ENCODE measurements around the gene SLC13A3. TPM values are rescaled to one million over a fixed set of nuclear protein-coding genes. Genes with fewer than 3 reads are reported as not detected.

Gene SLC13A3
- total and polyA plus RNA-seq, 2 of the 4 experiments (the other 2 are of a cell fraction): 2.5 to 4.2 TPM

GRCh38 chr20:46618316-46619100 lies 32.8 kb downstream of the SLC13A3 start (continued):
- no peak for TF ChIP-seq RAD21 (IDR thresholded peaks at IDR 0.05; ENCODE audit: low read length)

- Histone ChIP-seq H3K9me1 (ENCODE audit: insufficient read depth, low read length) (no peaks in the 10 kb centered on the region; the same call in 1 of the 2 replicates), H2BK20ac (ENCODE audit: low read depth, low read length) (no peak overlapping the region), H4K91ac (ENCODE audit: insufficient read depth, low read depth, low read length) (no peak overlapping the region), H3K14ac (replicated peaks; ENCODE audit: low read depth, low read length) (no peak overlapping the region), H3K56ac (ENCODE audit: extremely low read depth, insufficient read depth, low read length) (no peak overlapping the region), H2AK9ac (replicated peaks; ENCODE audit: low read depth, low read length, poor library complexity) (no peak overlapping the region), H2AK5ac (ENCODE audit: low read depth, low read length) (no peak overlapping the region), H4K5ac (ENCODE audit: low read depth, low read length) (no peak overlapping the region), H2AFZ (replicated peaks; ENCODE audit: low read length, poor library complexity) (no peak overlapping the region), H3K4me3 (ENCODE audit: insufficient read depth, low read depth, low read length) (no peak overlapping the region), H3K36me3 (ENCODE audit: control insufficient read depth, insufficient read depth, low read length) (no peaks in the 10 kb centered on the region), H2BK120ac (ENCODE audit: low read depth, low read length) (no peak overlapping the region), H3K4me2 (ENCODE audit: low read depth, low read length) (no peak overlapping the region), H2BK15ac (ENCODE audit: low read depth, low read length) (no peak overlapping the region), H2BK5ac (ENCODE audit: low read depth, low read length, poor library complexity, severe bottlenecking) (no peak overlapping the region), H3K4me1 (ENCODE audit: control insufficient read depth, insufficient read depth, low read length) (no peaks in the 10 kb centered on the region), H3K9ac (ENCODE audit: low read depth, low read length) (no peak overlapping the region), H3K18ac (ENCODE audit: low read depth, low read length) (no peak overlapping the region), H3K27me3 (ENCODE audit: control insufficient read depth, insufficient read depth, low read length) (no peaks in the 10 kb centered on the region; the same call in none of the 2 replicates), H4K20me1 (ENCODE audit: insufficient read depth, low read length) (no peaks in the 10 kb centered on the region), H3K4ac (ENCODE audit: low read depth, low read length) (no peak overlapping the region), H3K23ac (ENCODE audit: low read depth, low read length) (no peak overlapping the region), H3K79me1 (ENCODE audit: low read depth in 1 of 2, low read length in 2 of 2) (no peaks in the 10 kb centered on the region), H3K9me3 (ENCODE audit: control insufficient read depth, insufficient read depth, low read length) (no peaks in the 10 kb centered on the region), H4K8ac (ENCODE audit: low read depth in 2 of 2, low read length in 2 of 2) (no peak overlapping the region), H3K27ac (ENCODE audit: insufficient read depth, low read length) (no peak overlapping the region)
- whole genome bisulfite sequencing, 2 experiments (ENCODE audit: extremely low coverage in 2 of 2, insufficient read length in 1 of 2): no CpG with 5 or more reads among the region's 1 CpG
- ATAC-seq (ENCODE audit: low read depth) (no peak), DNase-seq (no peak)
- POLR2A ChIA-PET (ENCODE audit: unreplicated experiment): no interaction called here
- intact Hi-C loops (cut with micrococcal nuclease) (no loop called here), in situ Hi-C loops (cut with MboI; ENCODE audit: low sequenced_read_pairs) (no loop called here), dilution Hi-C loops (cut with HindIII; ENCODE audit: low sequenced_read_pairs, unreplicated experiment) (no loop called here)
- TF ChIP-seq FOS (IDR thresholded peaks at IDR 0.05; ENCODE audit: low read depth, low read length) (no peak), CTCF (conservative IDR thresholded peaks at IDR 0.05; ENCODE audit: low read depth, low read length) (no peak), CHD1 (IDR thresholded peaks at IDR 0.05; ENCODE audit: low read depth, low read length) (no peak), MXI1 (IDR thresholded peaks at IDR 0.05; ENCODE audit: borderline replicate concordance, low read depth, low read length) (no peak), BHLHE40 (IDR thresholded peaks at IDR 0.05; ENCODE audit: low read depth, low read length) (no peak), USF2 (IDR thresholded peaks at IDR 0.05; ENCODE audit: low read depth, low read length) (no peak), RCOR1 (IDR thresholded peaks at IDR 0.05; ENCODE audit: insufficient replicate concordance, low read length) (no peak), NFE2L2 (IDR thresholded peaks at IDR 0.05; ENCODE audit: low read depth, low read length) (no peak), POLR2A (IDR thresholded peaks at IDR 0.05; ENCODE audit: low read depth, low read length) (no peak), CEBPB (IDR thresholded peaks at IDR 0.05; ENCODE audit: low read depth, low read length) (no peak), RAD21 (IDR thresholded peaks at IDR 0.05; ENCODE audit: low read length) (no peak), MAZ (IDR thresholded peaks at IDR 0.05; ENCODE audit: borderline replicate concordance, low read depth, low read length) (no peak), MAFK (IDR thresholded peaks at IDR 0.05; ENCODE audit: low read depth, low read length) (no peak)
- BruUV-seq (replicated peaks): no TSS peak
- CTCF ChIA-PET: no interaction called here
These were observed 36.8 kb downstream of the SLC13A3 start for GRCh38 chr20:46614503-46614902.
